GM20431 (cell line): Measurements from ENCODE around the gene ZNF837.

Experiments used
- in situ Hi-C: fragments of 300-500 bp; cut with MseI, MboI; formaldehyde crosslinking; loops from one replicate; pipeline ENCODE4 v1.15.0; 2020; ENCODE audit warnings: low sequenced_read_pairs; ENCODE audit not compliant: unreplicated experiment

Gene ZNF837

GRCh38 chr19:58326501-58326913 is 54.3 kb downstream of the ZNF837 start:
- in situ Hi-C loops, result no loop called here

GRCh38 chr19:58325311-58326022 is 55.4 kb downstream of the ZNF837 start:
- in situ Hi-C loops, result no loop called here

- in situ Hi-C loops, result no loop called here
Observed at GRCh38 chr19:58319241-58319640, 61.6 kb downstream of the ZNF837 start.

GRCh38 chr19:58318297-58318696 is 62.5 kb downstream of the ZNF837 start:
- in situ Hi-C loops, result no loop called here
